HTR-8/SVneo (cell line): ENCODE measurements around the gene KLKB1.

Source experiments
- DNase-seq: peaks from one replicate; pipeline ENCODE4 v3.0.0; 2011; ENCODE audit warnings: low spot score, mixed read lengths; ENCODE audit not compliant: insufficient read length
- FAIRE-seq: peaks from 2 replicates; lab custom pipeline; 2011; peaks lifted over from hg19 to GRCh38; lab: Jason Lieb, UNC

The KLKB1 gene

DNA sequence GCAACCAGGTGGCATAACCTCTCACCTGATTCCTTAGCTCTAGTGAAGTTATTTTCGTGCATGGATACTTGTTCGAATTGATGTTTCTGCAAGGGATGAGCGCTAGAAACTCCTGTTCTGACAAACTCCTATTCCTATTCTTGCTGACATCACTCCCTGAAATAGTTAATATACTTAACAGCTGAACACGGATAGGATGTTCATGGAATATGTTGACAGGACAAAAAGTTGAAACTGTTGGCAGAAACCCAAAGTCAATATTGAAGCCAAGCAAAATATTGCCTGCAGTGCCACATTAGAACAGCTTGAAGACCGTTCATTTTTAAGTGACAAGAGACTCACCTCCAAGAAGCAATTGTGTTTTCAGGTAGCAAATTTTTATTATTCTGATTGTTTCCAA, at the start of gene KLKB1:
Gene KLKB1 (plus strand): TSS at position 287 of the 400 bp plus-strand sequence. CDS start 689 bp downstream, outside the sequence.
- FAIRE-seq (no peak), DNase-seq (no peak)

DNA sequence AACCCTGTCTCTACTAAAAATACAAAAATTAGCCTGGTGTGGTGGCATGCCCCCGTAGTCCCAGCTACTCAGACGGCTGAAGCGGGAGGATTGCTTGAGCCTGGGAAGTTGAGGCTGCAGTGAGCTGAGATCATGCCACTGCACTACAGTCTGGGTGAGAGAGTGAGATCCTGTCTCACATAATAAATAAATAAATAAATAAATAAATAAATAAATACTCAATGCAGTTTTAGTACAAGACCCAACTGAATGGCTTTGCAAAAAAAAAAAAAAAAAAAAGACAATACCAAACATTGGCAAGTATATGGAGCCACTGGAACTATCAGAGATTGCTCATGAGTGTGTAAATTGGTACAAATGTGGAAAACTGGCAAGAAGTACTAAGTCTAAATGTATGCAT, 39.2 kb upstream of the KLKB1 start:
- FAIRE-seq: no peak
- DNase-seq: no peak

DNA sequence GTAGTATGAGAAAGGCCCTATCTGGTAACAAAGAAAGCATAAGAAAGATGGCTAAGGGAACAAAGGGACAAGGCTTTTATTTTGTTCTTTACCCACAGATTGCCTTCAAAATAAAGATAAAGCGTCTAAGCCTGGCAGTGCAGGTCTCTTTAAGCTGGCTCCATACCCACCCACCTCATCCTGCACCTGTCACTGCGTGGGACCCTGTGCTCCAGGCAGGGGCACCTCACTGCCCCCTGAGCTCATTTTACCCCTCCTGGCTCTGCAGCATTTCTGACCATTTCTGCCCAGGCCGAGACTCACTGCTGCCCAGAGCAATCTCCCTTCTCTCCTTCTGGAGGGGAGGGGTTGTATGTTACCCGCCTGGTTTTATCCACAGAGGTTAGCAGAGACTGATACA, 37.7 kb upstream of the KLKB1 start:
- FAIRE-seq (no peak), DNase-seq (no peak)

GRCh38 chr4:186190581-186191199, 36.6 kb upstream of the KLKB1 start:
- FAIRE-seq: no peak
- DNase-seq: peak; percentile 42

- peak; percentile 89 for FAIRE-seq
- DNase-seq: peak; percentile 76
Observed at GRCh38 chr4:186191200-186192065, 35.9 kb upstream of the KLKB1 start, which contains the start of gene CYP4V2. Gene CYP4V2 (plus strand): TSS chr4:186191567. CDS start chr4:186191824, 257 bp downstream.

GRCh38 chr4:186192066-186192612, 35.2 kb upstream of the KLKB1 start:
- FAIRE-seq (peak; percentile 57), DNase-seq (peak; percentile 53)

GRCh38 chr4:186193851-186194250, 33.5 kb upstream of the KLKB1 start:
- no peak for DNase-seq
- FAIRE-seq: no peak

DNA sequence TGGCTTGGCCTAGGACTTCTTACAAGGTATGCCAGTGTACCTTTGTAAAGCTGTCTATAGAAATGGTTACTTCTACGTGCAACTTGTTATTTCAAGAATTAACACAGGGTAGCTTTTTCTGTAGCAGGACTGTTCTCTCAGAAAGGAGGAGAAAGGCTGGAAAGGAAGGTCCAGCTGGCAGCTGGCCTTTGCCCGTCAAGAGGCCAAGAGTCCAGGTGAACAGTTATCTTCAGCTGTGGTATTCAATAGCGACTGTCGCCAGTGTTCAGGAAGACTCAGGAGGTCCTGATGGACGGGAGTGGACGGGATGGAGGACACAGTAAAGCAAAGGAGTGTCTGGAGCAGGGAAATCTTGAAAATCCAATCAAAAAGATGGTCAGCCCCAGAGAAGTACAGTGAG, 31.2 kb upstream of the KLKB1 start:
- FAIRE-seq: no peak
- DNase-seq: no peak

- FAIRE-seq (no peak), DNase-seq (no peak)
Observed at GRCh38 chr4:186200516-186200915, 26.8 kb upstream of the KLKB1 start.

DNA sequence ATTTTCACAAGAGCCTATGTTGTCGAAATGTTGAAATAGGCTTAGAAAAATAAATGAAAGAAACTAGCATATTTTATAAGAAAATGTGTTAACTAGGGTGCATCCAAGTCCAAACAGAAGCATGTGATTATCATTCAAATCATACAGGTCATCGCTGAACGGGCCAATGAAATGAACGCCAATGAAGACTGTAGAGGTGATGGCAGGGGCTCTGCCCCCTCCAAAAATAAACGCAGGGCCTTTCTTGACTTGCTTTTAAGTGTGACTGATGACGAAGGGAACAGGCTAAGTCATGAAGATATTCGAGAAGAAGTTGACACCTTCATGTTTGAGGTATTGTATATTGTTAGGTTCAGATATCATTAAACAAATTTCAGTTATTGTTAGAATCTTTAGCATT, 26.3 kb upstream of the KLKB1 start:
- no peak for DNase-seq
- FAIRE-seq: no peak

GRCh38 chr4:186201535-186202230, 25.6 kb upstream of the KLKB1 start:
- FAIRE-seq (peak; percentile 28), DNase-seq (peak; percentile 48)

DNA sequence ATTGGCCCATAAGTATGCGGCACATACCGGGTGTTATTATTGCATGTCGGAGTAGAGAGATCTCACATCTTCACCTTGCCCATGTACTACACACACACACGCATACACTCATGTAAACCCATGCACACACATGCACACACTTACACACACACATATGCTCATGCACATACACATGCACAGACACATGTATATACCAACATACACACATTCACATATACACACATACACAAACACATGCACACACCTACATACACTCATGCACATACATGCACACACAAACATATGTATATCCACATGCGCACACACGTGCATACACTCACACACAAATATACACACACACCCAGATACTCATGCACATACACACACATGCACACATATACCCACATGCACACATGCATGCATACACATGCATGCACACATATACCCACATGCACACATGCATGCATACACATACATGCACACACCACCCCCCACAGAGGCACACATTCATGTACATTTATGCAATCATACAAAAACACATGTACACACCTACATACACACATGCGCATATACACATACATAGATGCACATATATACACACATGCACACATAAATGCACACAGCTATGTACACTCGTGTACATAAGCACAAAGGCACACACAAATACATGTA, 24.7 kb upstream of the KLKB1 start:
- FAIRE-seq: peak; percentile 86
- no peak for DNase-seq

DNA sequence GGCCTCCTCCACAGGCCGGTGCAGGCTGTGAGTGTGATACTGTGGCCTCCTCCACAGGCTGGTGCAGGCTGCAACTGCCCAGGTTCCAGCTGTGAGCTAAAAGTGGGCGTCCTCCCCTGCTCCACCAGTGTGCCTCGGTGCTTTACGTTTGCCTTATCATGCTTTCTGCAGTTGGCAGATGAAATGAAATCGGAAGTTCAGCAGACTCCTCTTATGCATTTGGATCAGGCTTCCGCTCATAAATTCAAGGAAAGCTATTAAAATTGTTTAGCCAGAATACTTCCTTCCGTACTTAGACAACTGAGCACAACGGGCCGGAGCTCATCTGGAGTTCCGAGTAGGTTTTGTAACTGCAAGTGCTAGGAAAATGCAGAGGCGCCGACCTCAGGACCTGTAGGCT, 23.9 kb upstream of the KLKB1 start:
- no peak for DNase-seq
- no peak for FAIRE-seq

DNA sequence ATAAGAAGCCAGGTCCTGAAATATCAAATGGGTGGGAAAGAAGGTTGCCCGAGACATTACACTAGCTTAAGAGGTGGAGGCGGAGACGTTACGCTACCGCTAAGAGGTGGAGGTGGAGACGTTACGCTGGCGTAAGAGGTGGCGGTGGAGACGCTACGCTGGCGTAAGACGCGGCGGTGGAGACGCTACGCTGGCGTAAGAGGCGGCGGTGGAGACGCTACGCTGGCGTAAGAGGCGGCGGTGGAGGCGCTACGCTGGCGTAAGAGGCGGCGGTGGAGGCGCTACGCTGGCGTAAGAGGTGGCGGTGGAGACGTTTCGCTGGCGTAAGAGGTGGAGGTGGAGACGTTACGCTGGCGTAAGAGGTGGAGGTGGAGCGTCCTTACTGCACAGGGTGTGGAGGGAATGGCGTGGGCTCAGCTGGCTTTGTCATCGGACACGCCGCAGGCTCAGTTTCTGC, 23.2 kb upstream of the KLKB1 start:
- no peak for FAIRE-seq
- DNase-seq: no peak

DNA sequence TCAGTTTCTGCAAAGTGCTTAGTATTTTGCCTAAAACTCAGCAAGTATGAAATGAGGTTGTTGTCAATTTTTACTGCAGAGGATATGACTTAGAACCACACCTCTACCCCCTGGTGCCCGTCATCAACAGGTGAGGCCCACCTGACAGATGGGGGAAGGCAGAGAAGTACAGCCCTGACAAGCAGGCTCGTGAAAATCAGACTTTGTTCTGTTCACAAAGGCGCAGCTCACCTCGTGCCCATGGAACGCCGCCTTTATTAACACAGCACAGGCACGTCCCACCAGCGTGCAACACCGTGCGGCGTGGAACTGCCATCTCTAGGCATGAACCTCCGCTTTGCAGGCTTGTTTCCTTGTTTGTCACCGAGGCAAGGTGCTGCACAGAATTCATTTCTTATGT, 22.6 kb upstream of the KLKB1 start:
- DNase-seq (no peak), FAIRE-seq (no peak)

- FAIRE-seq (no peak), DNase-seq (no peak)
Observed at GRCh38 chr4:186205156-186205555, 22.2 kb upstream of the KLKB1 start.

DNA sequence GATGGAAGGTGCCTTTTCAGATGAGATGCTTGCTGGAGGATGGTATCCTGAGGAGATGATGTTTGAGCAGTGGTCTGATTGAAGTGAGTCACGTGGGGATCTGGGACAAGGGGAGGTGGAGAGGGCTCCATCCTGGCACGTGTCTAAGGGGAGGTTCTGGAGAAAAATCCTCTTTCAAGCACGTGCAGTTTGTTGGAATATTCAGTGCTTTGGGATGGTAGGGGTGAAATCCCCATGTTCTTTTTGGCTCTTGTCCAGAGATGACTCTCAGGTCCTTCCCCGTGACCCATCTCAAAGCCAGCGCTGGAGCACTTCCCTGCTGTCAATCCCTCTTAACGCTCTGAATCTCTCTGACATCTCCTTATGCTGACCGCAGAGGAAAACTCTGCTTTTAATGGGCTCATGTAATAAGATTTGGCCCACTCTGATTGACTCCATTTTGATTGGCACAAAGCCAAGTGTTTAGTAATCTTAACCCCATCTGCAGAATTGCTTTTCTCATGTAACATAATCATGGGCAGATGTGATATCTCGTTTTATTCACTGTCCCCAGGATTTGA, 10.8 kb upstream of the KLKB1 start:
- FAIRE-seq (peak; percentile 36), DNase-seq (no peak)

DNA sequence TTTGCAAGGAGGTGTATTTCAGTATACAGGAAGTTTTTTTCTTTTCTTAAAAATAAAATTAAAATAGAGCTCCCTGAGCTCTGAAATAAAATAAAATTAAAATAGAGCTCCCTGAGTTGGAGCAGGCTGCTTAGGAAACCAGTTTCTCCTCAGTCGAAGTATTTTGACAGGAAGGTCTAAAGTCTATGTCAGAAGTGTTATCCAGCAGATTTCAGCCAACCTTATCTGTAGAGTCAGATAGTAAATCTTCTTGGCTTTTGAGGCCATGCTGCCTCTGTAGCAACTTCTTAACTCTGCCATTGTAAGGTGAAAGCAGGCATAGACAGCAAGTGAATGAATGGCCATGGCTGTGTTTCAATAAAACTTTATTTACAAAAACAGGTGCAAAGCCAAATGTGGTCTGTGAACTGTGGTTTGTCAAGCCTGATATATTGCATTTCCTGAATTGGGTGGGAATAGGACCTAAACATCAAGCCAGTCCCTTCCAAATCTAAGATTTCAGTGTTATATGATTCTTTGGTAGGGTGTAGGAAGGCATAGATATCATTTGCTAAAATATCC, 9.5 kb upstream of the KLKB1 start:
- DNase-seq (no peak), FAIRE-seq (no peak)

DNA sequence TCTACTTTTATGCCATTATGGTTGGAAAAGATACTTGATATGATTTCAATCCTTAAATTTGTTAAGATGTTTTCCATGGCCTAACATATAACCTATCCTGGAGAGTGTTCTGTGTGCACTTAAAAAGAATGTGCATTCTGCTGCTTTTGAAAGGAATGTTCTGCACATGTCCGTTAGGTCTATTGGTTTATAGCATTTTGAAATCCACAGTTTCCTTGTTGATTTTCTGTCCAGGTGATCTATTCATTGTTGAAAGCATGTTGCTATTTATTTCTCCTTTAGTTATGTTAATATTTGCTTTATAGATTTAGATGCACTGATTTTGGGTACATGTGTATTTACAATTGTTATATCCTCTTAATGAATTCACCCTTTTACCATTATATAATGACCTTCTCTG, 5.7 kb upstream of the KLKB1 start:
- FAIRE-seq: no peak

More for the DNA sequence above, 5.7 kb upstream of the KLKB1 start:
- DNase-seq: no peak
